ENCODE results near the gene CRACR2A. TPM values are rescaled to one million over a fixed set of nuclear protein-coding genes. Genes with fewer than 3 reads are reported as not detected.

CRACR2A gene
- polyA plus RNA-seq, 2 of the 4 experiments (the other 2 are of a cell fraction) = 1.1 to 3.8 TPM

GRCh38 chr12:3752096-3752709 is 706 bp downstream of the CRACR2A start (continued):
- TF ChIP-seq ELK1 (IDR thresholded peaks at IDR 0.05; ENCODE audit: low read depth, low read length) (no peak), NPAS2 (CRISPR knock-in tag; IDR thresholded peaks at IDR 0.05; ENCODE audit: borderline replicate concordance) (no peak), SREBF2 (IDR thresholded peaks at IDR 0.05) (no peak), CTCF (IDR thresholded peaks at IDR 0.05) (no peak), EHMT2 (IDR thresholded peaks at IDR 0.05; ENCODE audit: low read depth) (no peak), TP53 (CRISPR knock-in tag; IDR thresholded peaks at IDR 0.05) (no peak)

GRCh38 chr12:3751151-3752095 is 1.5 kb downstream of the CRACR2A start:
- no peak overlapping the region for H3K4me3 ChIP-seq
- no peak overlapping the region for H3K27ac ChIP-seq
- H3K4me2 ChIP-seq = no peak overlapping the region
- H3K9me3 ChIP-seq = no peaks in the 10 kb centered on the region
- ChIA-PET CTCF (interaction anchor here (0.8 to 0.9 kb wide), 2 partner anchors 26 to 28 kb away, joined by 3 read pairs; no protein-coding TSS in a partner anchor), POLR2A (no interaction called here)
- TF ChIP-seq ZNF302 (CRISPR knock-in tag; IDR thresholded peaks at IDR 0.05) (no peak), FOXS1 (CRISPR knock-in tag; IDR thresholded peaks at IDR 0.05) (no peak), BHLHE40 (IDR thresholded peaks at IDR 0.05; ENCODE audit: low read depth, low read length) (no peak), FOSB (CRISPR knock-in tag; IDR thresholded peaks at IDR 0.05) (no peak), ELK1 (IDR thresholded peaks at IDR 0.05; ENCODE audit: low read depth, low read length) (no peak), HDAC2 (IDR thresholded peaks at IDR 0.05) (no peak), POLR2A (IDR thresholded peaks at IDR 0.05; ENCODE audit: low read length) (no peak), NPAS2 (CRISPR knock-in tag; IDR thresholded peaks at IDR 0.05; ENCODE audit: borderline replicate concordance) (no peak), CHD2 (IDR thresholded peaks at IDR 0.05; ENCODE audit: low read length, partially characterized antibody) (no peak), RFX5 (IDR thresholded peaks at IDR 0.05) (no peak), HOXB13 (CRISPR knock-in tag; IDR thresholded peaks at IDR 0.05; ENCODE audit: low read depth) (no peak), TP53 (CRISPR knock-in tag; IDR thresholded peaks at IDR 0.05) (no peak), MAX (IDR thresholded peaks at IDR 0.05) (no peak)
- DNase-seq (ENCODE audit: low read depth in 1 of 2, low spot score in 1 of 2) (no peak), FAIRE-seq (no peak), ATAC-seq (no peak)
- no peaks in the 10 kb centered on the region for H3K4me1 ChIP-seq
- WGBS (ENCODE audit: missing lambda C conversion rate) = 91% methylated on average over 15 of the region's 15 CpGs

- H3K4me3 ChIP-seq = no peak overlapping the region
- TF ChIP-seq PBX3 (IDR thresholded peaks at IDR 0.05) = no peak
- TF ChIP-seq RFX5 (IDR thresholded peaks at IDR 0.05) = no peak
- no peak for TF ChIP-seq CBX8 (IDR thresholded peaks at IDR 0.05)
- no peak for TF ChIP-seq EHF (CRISPR knock-in tag; IDR thresholded peaks at IDR 0.05)
- no peak for TF ChIP-seq HDAC2 (IDR thresholded peaks at IDR 0.05)
- no peak for TF ChIP-seq ATOH8 (CRISPR knock-in tag; IDR thresholded peaks at IDR 0.05; ENCODE audit: low read depth)
- no peak for TF ChIP-seq JUN (IDR thresholded peaks at IDR 0.05)
- no peak for TF ChIP-seq EHMT2 (IDR thresholded peaks at IDR 0.05; ENCODE audit: low read depth)
- no peak for TF ChIP-seq RARB (CRISPR knock-in tag; IDR thresholded peaks at IDR 0.05)
- no peak for TF ChIP-seq HOXB13 (CRISPR knock-in tag; IDR thresholded peaks at IDR 0.05; ENCODE audit: low read depth)
- no peak for TF ChIP-seq BCL3 (IDR thresholded peaks at IDR 0.05)
- no peak for TF ChIP-seq POLR2AphosphoS2 (conservative IDR thresholded peaks at IDR 0.05; ENCODE audit: low read length)
- no peak for TF ChIP-seq RCOR1 (IDR thresholded peaks at IDR 0.05; ENCODE audit: low read depth, low read length)
- TF ChIP-seq CBX2 (IDR thresholded peaks at IDR 0.05; ENCODE audit: borderline replicate concordance, low read depth) = no peak
- CTCF ChIA-PET = interaction anchor here (0.6 to 1.4 kb wide), 3 partner anchors 9 to 460 kb away, joined by 3 read pairs; no protein-coding TSS in a partner anchor
- ATAC-seq = 0 out of 6 replicates have a peak, but pooled peaks of 1 of the 2 experiments have one; percentile 11
- WGBS (ENCODE audit: missing lambda C conversion rate) = 88% methylated on average over 3 of the region's 4 CpGs
- H3K4me1 ChIP-seq = no peaks in the 10 kb centered on the region
- POLR2A ChIA-PET = no interaction called here
- no peaks in the 10 kb centered on the region for H3K9me3 ChIP-seq
- H3K27ac ChIP-seq = no peak overlapping the region
- no peak for DNase-seq (ENCODE audit: low read depth in 1 of 2, low spot score in 1 of 2)
- no peak overlapping the region for H3K4me2 ChIP-seq
- no peak for FAIRE-seq
Measured at GRCh38 chr12:3750616-3751015, 2.3 kb downstream of the CRACR2A start.

Data from A549 (cell line).